ENCODE results near the gene LNX1.

Gene LNX1

GRCh38 chr4:53505947-53506346 is 85.3 kb downstream of the LNX1 start:
- no peaks in the 10 kb centered on the region for H3K27me3 ChIP-seq (replicated peaks; ENCODE audit: control insufficient read depth, insufficient read depth, low read length)
- no peak overlapping the region for H3K4me3 ChIP-seq (replicated peaks; ENCODE audit: low read depth, low read length)
- no peaks in the 10 kb centered on the region for H3K36me3 ChIP-seq (ENCODE audit: control insufficient read depth, insufficient read depth, low read length)
- TF ChIP-seq CTCF (IDR thresholded peaks at IDR 0.05; ENCODE audit: insufficient read depth, low read length, poor library complexity, severe bottlenecking): no peak
- no peak for DNase-seq (ENCODE audit: extremely low read depth, insufficient read length)

- Histone ChIP-seq H3K4me3 (replicated peaks; ENCODE audit: low read depth, low read length) (no peak overlapping the region), H3K27me3 (replicated peaks; ENCODE audit: control insufficient read depth, insufficient read depth, low read length) (no peaks in the 10 kb centered on the region), H3K36me3 (ENCODE audit: control insufficient read depth, insufficient read depth, low read length) (no peaks in the 10 kb centered on the region)
- TF ChIP-seq CTCF (IDR thresholded peaks at IDR 0.05; ENCODE audit: insufficient read depth, low read length, poor library complexity, severe bottlenecking): no peak
- no peak for DNase-seq (ENCODE audit: extremely low read depth, insufficient read length)
Observed at GRCh38 chr4:53502094-53502493, 89.2 kb downstream of the LNX1 start.

GRCh38 chr4:53501561-53501960 is 89.7 kb downstream of the LNX1 start:
- no peak for DNase-seq (ENCODE audit: extremely low read depth, insufficient read length)
- H3K27me3 ChIP-seq (replicated peaks; ENCODE audit: control insufficient read depth, insufficient read depth, low read length): no peaks in the 10 kb centered on the region
- no peak overlapping the region for H3K4me3 ChIP-seq (replicated peaks; ENCODE audit: low read depth, low read length)
- no peak for TF ChIP-seq CTCF (IDR thresholded peaks at IDR 0.05; ENCODE audit: insufficient read depth, low read length, poor library complexity, severe bottlenecking)
- H3K36me3 ChIP-seq (ENCODE audit: control insufficient read depth, insufficient read depth, low read length): no peaks in the 10 kb centered on the region

- H3K4me3 ChIP-seq (replicated peaks; ENCODE audit: low read depth, low read length): no peak overlapping the region
- no peaks in the 10 kb centered on the region for H3K36me3 ChIP-seq (ENCODE audit: control insufficient read depth, insufficient read depth, low read length)
- TF ChIP-seq CTCF (IDR thresholded peaks at IDR 0.05; ENCODE audit: insufficient read depth, low read length, poor library complexity, severe bottlenecking): no peak
- H3K27me3 ChIP-seq (replicated peaks; ENCODE audit: control insufficient read depth, insufficient read depth, low read length): no peaks in the 10 kb centered on the region
- no peak for DNase-seq (ENCODE audit: extremely low read depth, insufficient read length)
Observed at GRCh38 chr4:53500546-53500945, 90.7 kb downstream of the LNX1 start.

- Histone ChIP-seq H3K4me3 (replicated peaks; ENCODE audit: low read depth, low read length) (no peak overlapping the region), H3K36me3 (ENCODE audit: control insufficient read depth, insufficient read depth, low read length) (no peaks in the 10 kb centered on the region), H3K27me3 (replicated peaks; ENCODE audit: control insufficient read depth, insufficient read depth, low read length) (no peaks in the 10 kb centered on the region)
- no peak for TF ChIP-seq CTCF (IDR thresholded peaks at IDR 0.05; ENCODE audit: insufficient read depth, low read length, poor library complexity, severe bottlenecking)
- DNase-seq (ENCODE audit: extremely low read depth, insufficient read length): no peak
Observed at GRCh38 chr4:53499791-53500190, 91.5 kb downstream of the LNX1 start.

GRCh38 chr4:53498706-53499105 is 92.6 kb downstream of the LNX1 start:
- DNase-seq (ENCODE audit: extremely low read depth, insufficient read length): no peak
- Histone ChIP-seq H3K4me3 (replicated peaks; ENCODE audit: low read depth, low read length) (no peak overlapping the region), H3K27me3 (replicated peaks; ENCODE audit: control insufficient read depth, insufficient read depth, low read length) (no peaks in the 10 kb centered on the region), H3K36me3 (ENCODE audit: control insufficient read depth, insufficient read depth, low read length) (no peaks in the 10 kb centered on the region)
- TF ChIP-seq CTCF (IDR thresholded peaks at IDR 0.05; ENCODE audit: insufficient read depth, low read length, poor library complexity, severe bottlenecking): no peak
